Stomach smooth muscle (tissue), 2 donors: ENCODE data around the gene KIR2DL4.
"Not testable (repeated sequence)": the region's sequence is repeated elsewhere in the genome, so short reads cannot be mapped to it uniquely, and the experiment has no call there.

Source experiments
- H3K27ac ChIP-seq: one replicate; pipeline ENCODE4 v1.7.0; 2013; ENCODE audit warnings: mild to moderate bottlenecking, low read length, inconsistent platforms
- H3K27me3 ChIP-seq, 2 donors: one replicate each; pipeline ENCODE4 v1.7.0; 2013; ENCODE audit warnings: low read length in 2 of 2; ENCODE audit not compliant: insufficient read depth in 2 of 2, control insufficient read depth in 1 of 2
- H3K36me3 ChIP-seq, 2 donors: one replicate each; pipeline ENCODE4 v1.7.0; 2013; ENCODE audit warnings: low read length in 2 of 2; ENCODE audit not compliant: control insufficient read depth in 2 of 2, insufficient read depth in 2 of 2
- H3K4me1 ChIP-seq: one replicate; pipeline ENCODE4 v1.7.0; 2013; ENCODE audit warnings: low read length; ENCODE audit not compliant: control insufficient read depth, insufficient read depth
- H3K4me3 ChIP-seq, 2 donors: one replicate each; pipeline ENCODE4 v1.7.0; 2013; ENCODE audit warnings: low read length in 2 of 2
- H3K9ac ChIP-seq, 2 donors: one replicate each; pipeline ENCODE4 v1.7.0; 2013; ENCODE audit warnings: low read length in 2 of 2, mild to moderate bottlenecking in 1 of 2
- H3K9me3 ChIP-seq, 2 donors: one replicate each; pipeline ENCODE4 v1.7.0; 2013; ENCODE audit warnings: low read length in 2 of 2; ENCODE audit not compliant: control insufficient read depth in 2 of 2
- donor health status: healthy.
- donor health status: Pancreatic carcinoma.

Gene KIR2DL4

GRCh38 chr19:54837522-54837921 lies 34.1 kb downstream of the KIR2DL4 start:
- H3K36me3 ChIP-seq, H3K27me3 ChIP-seq, H3K4me3 ChIP-seq, H3K27ac ChIP-seq, H3K9ac ChIP-seq, H3K4me1 ChIP-seq, H3K9me3 ChIP-seq: not testable (repeated sequence)

DNA sequence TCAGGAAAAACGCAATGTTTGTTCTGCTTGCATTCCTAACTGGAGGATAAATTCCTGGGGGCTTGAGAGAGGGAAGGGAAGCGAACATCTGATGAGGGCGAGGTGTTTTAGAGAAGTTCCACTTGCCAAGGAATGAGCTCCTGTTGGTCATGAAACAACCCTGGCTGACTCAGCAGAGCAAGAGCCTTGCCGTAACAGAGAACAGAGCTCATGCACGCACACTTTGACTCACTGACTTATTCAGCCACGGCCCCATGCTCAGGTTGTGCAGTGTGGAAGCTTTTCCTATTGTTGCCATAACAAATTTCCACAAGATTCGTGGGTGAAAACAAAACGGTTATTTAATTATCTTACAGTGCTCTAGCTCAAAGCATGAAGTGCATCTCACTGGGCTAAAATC lies 39.8 kb downstream of the KIR2DL4 start:
- H3K27me3 ChIP-seq, H3K4me1 ChIP-seq, H3K27ac ChIP-seq, H3K9ac ChIP-seq, H3K4me3 ChIP-seq, H3K36me3 ChIP-seq, H3K9me3 ChIP-seq: not testable (repeated sequence)

GRCh38 chr19:54850061-54850640 lies 46.7 kb downstream of the KIR2DL4 start, which contains the start of gene KIR3DL2:
Gene KIR3DL2, plus strand, starts transcription at chr19:54850443. Its CDS starts 33 bp downstream, at chr19:54850476.
- not testable (repeated sequence) for H3K9me3 ChIP-seq, H3K27ac ChIP-seq

GRCh38 chr19:54850930-54851329 lies 47.5 kb downstream of the KIR2DL4 start:
- Histone ChIP-seq H3K27ac (no peak overlapping the region), H3K27me3 (no peaks in the 10 kb centered on the region), H3K9me3 (no peaks in the 10 kb centered on the region), H3K4me1 (no peaks in the 10 kb centered on the region), H3K9ac (no peak overlapping the region), H3K4me3 (no peak overlapping the region), H3K36me3 (no peaks in the 10 kb centered on the region)

More at GRCh38 chr19:54850061-54850640, 46.7 kb downstream of the KIR2DL4 start, which contains the start of gene KIR3DL2:
- H3K9ac ChIP-seq, H3K36me3 ChIP-seq, H3K4me3 ChIP-seq, H3K4me1 ChIP-seq, H3K27me3 ChIP-seq: not testable (repeated sequence)

DNA sequence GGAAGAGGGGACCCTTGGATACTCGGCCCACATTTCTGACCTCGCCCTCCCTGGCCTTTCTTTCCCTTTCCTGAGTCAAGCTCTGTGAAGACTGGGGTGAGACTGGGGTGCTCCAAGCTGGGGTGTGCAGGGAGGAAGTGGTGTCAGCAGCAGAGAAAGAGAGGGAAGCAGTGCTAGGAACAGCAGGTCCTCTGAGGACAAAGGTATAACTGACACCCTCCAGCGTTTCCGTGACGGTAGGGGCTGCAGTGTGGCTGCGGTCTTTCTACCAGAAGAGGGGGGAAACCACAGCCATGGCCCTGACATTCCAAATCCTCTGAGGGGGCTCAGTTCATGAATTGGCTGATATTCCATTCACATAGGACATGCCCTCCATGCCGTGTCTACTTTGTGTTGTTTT lies 47.9 kb downstream of the KIR2DL4 start:
- Histone ChIP-seq H3K4me3 (no peak overlapping the region), H3K36me3 (no peaks in the 10 kb centered on the region), H3K9me3 (no peaks in the 10 kb centered on the region), H3K27me3 (no peaks in the 10 kb centered on the region), H3K27ac (no peak overlapping the region), H3K4me1 (no peaks in the 10 kb centered on the region), H3K9ac (no peak overlapping the region)

DNA sequence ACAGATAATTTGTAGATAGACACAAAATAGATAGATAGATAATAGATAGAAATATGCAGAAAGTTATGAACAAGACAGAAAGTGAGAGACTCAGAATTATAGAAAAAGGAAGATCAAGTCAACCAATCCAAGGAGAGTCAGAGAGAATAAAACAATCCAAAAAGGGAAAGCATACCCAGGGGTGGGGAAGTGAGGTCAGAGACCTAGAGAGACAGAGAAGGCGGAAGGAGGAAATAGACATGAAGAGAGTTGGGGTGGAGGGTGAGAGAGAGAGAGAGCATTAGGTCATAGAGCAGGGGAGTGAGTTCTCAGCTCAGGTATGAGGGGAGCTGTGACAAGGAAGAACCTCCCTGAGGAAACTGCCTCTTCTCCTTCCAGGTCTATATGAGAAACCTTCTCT lies 51.8 kb downstream of the KIR2DL4 start:
- not testable (repeated sequence) for H3K9me3 ChIP-seq, H3K9ac ChIP-seq, H3K4me3 ChIP-seq, H3K36me3 ChIP-seq, H3K27ac ChIP-seq, H3K4me1 ChIP-seq, H3K27me3 ChIP-seq

GRCh38 chr19:54858476-54858875 lies 55.1 kb downstream of the KIR2DL4 start:
- H3K36me3 ChIP-seq, H3K9me3 ChIP-seq, H3K27ac ChIP-seq, H3K4me1 ChIP-seq, H3K9ac ChIP-seq, H3K4me3 ChIP-seq, H3K27me3 ChIP-seq: not testable (repeated sequence)

DNA sequence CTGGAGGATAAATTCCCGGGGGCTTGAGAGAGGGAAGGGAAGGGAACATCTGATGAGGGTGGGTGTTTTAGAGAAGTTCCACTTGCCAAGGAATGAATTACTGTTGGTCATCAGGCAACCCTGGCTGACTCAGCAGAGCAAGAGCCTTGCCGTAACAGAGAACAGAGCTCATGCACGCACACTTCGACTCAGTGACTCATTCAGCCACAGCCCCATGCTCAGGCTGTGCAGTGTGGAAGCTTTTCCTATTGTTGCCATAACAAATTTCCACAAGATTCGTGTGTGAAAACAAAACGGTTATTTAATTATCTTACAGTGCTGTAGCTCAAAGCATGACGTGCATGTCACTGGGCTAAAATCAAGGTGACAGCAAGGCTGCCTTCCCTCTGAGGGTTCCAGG lies 56.0 kb downstream of the KIR2DL4 start:
- not testable (repeated sequence) for H3K36me3 ChIP-seq, H3K27ac ChIP-seq, H3K27me3 ChIP-seq, H3K4me1 ChIP-seq, H3K9me3 ChIP-seq, H3K9ac ChIP-seq, H3K4me3 ChIP-seq

DNA sequence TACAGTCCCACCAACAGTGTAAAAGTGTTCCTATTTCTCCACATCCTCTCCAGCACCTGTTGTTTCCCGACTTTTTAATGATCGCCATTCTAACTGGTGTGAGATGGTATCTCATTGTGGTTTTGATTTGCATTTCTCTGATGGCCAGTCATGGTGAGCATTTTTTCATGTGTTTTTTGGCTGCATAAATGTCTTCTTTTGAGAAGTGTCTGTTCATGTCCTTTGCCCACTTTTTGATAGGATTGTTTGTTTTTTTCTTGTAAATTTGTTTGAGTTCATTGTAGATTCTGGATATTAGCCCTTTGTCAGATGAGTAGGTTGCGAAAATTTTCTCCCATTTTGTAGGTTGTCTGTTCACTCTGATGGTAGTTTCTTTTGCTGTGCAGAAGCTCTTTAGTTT lies 60.0 kb downstream of the KIR2DL4 start:
- not testable (repeated sequence) for H3K4me1 ChIP-seq, H3K36me3 ChIP-seq, H3K9me3 ChIP-seq, H3K4me3 ChIP-seq, H3K9ac ChIP-seq, H3K27me3 ChIP-seq, H3K27ac ChIP-seq
